Ascending aorta (tissue), 2 donors: ENCODE measurements around the gene TP53I11. TPM values are rescaled to one million over a fixed set of nuclear protein-coding genes. Genes with fewer than 3 reads are reported as not detected.

Source experiments
- DNase-seq, 2 donors: peaks; one replicate each; pipeline ENCODE4 v3.0.0-alpha.2; 2019; ENCODE audit warnings: low spot score in 2 of 2
- H3K27ac ChIP-seq, 2 donors: fragments of 200-600 bp; sonication (generic); one replicate each; pipeline ENCODE4 v1.5.1; 2016 to 2017; ENCODE audit warnings: mild to moderate bottlenecking in 1 of 2
- H3K27me3 ChIP-seq: fragments of 200-600 bp; sonication (generic); one replicate; pipeline ENCODE4 v1.5.1; 2017
- H3K36me3 ChIP-seq, 2 donors: fragments of 200-600 bp; sonication (generic); one replicate each; pipeline ENCODE4 v1.5.1; 2016
- H3K4me1 ChIP-seq, 2 donors: fragments of 200-600 bp; sonication (generic); one replicate each; pipeline ENCODE4 v1.5.1; 2016 to 2017; ENCODE audit warnings: mild to moderate bottlenecking in 1 of 2
- H3K4me3 ChIP-seq, 2 donors: fragments of 200-600 bp; sonication (generic); one replicate each; pipeline ENCODE4 v1.5.1; 2016 to 2017; ENCODE audit warnings: mild to moderate bottlenecking in 1 of 2
- H3K9me3 ChIP-seq, 2 donors: fragments of 200-600 bp; sonication (generic); one replicate each; pipeline ENCODE4 v1.5.1; 2016
- CTCF ChIP-seq, 3 experiments: fragments of 200-600 bp in 2 of 3; fragments of 450-650 bp in 1 of 3; sonication (generic) in 2 of 3; IDR thresholded peaks; one replicate each; pipeline ENCODE4 v1.5.1; 2016 to 2019; ENCODE audit warnings: antibody characterized with exemption in 3 of 3, mild to moderate bottlenecking in 1 of 3, moderate library complexity in 1 of 3
- intact Hi-C: fragments of 100-400 bp; cut with DNase I; formaldehyde crosslinking; loops from one replicate; pipeline ENCODE4 v1.15.1; 2023
- total RNA-seq: library from RNA; depleted of rRNA; stranded (reverse); fragments of >200 nt; gene quantifications from one replicate; pipeline ENCODE4 v1.1.0, GENCODE V29; 2016

The TP53I11 gene
- total RNA-seq, 1 donor from 2014 or later = 266 TPM

GRCh38 chr11:44901120-44901633, 49.5 kb downstream of the TP53I11 start:
- H3K4me3 ChIP-seq = no peak overlapping the region

GRCh38 chr11:44899959-44900358, 50.7 kb downstream of the TP53I11 start:
- intact Hi-C loops = no loop called here
- no peak for DNase-seq
- no peaks in the 10 kb centered on the region for H3K36me3 ChIP-seq
- no peak overlapping the region for H3K4me3 ChIP-seq
- TF ChIP-seq CTCF (IDR thresholded peaks at IDR 0.05) = no peak
- no peaks in the 10 kb centered on the region for H3K9me3 ChIP-seq
- no peaks in the 10 kb centered on the region for H3K4me1 ChIP-seq
- no peak overlapping the region for H3K27ac ChIP-seq
- no peaks in the 10 kb centered on the region for H3K27me3 ChIP-seq

More at GRCh38 chr11:44901120-44901633, 49.5 kb downstream of the TP53I11 start:
- no peaks in the 10 kb centered on the region for H3K27me3 ChIP-seq
- no peak for DNase-seq
- H3K27ac ChIP-seq = no peak overlapping the region
- intact Hi-C loops = no loop called here
- no peak for TF ChIP-seq CTCF (IDR thresholded peaks at IDR 0.05)
- no peaks in the 10 kb centered on the region for H3K36me3 ChIP-seq
- H3K4me1 ChIP-seq = no peaks in the 10 kb centered on the region
- no peaks in the 10 kb centered on the region for H3K9me3 ChIP-seq

- peak overlapping the region; percentile 13 to 39 for H3K27ac ChIP-seq
- H3K4me1 ChIP-seq = no peaks in the 10 kb centered on the region
- peak; percentile 73 to 75 (median 73) for TF ChIP-seq CTCF (IDR thresholded peaks at IDR 0.05)
- H3K27me3 ChIP-seq = no peaks in the 10 kb centered on the region
- no peak overlapping the region for H3K4me3 ChIP-seq
- no peaks in the 10 kb centered on the region for H3K9me3 ChIP-seq
- no peak for DNase-seq
- intact Hi-C loops = loop anchor here (1.0 kb wide), 2 partner anchors 166 to 273 kb away; no protein-coding TSS in a partner anchor
- no peaks in the 10 kb centered on the region for H3K36me3 ChIP-seq
Measured at GRCh38 chr11:44893846-44894617, 56.7 kb downstream of the TP53I11 start.

GRCh38 chr11:44893308-44893822, 57.3 kb downstream of the TP53I11 start:
- no peak for DNase-seq
- H3K36me3 ChIP-seq = no peaks in the 10 kb centered on the region
- intact Hi-C loops = no loop called here
- TF ChIP-seq CTCF (IDR thresholded peaks at IDR 0.05) = no peak
- no peaks in the 10 kb centered on the region for H3K9me3 ChIP-seq
- H3K27me3 ChIP-seq = no peaks in the 10 kb centered on the region
- H3K4me1 ChIP-seq = no peaks in the 10 kb centered on the region
- H3K27ac ChIP-seq = peak overlapping the region; percentile 13 to 39
- H3K4me3 ChIP-seq = no peak overlapping the region

GRCh38 chr11:44892843-44893242, 57.8 kb downstream of the TP53I11 start:
- intact Hi-C loops = no loop called here
- no peak for TF ChIP-seq CTCF (IDR thresholded peaks at IDR 0.05)
- Histone ChIP-seq H3K27ac (no peak overlapping the region), H3K36me3 (no peaks in the 10 kb centered on the region), H3K4me1 (no peaks in the 10 kb centered on the region), H3K9me3 (no peaks in the 10 kb centered on the region), H3K27me3 (no peaks in the 10 kb centered on the region), H3K4me3 (no peak overlapping the region)
- DNase-seq = no peak
